Purkinje cell (primary cell): ENCODE measurements around the gene TDRD6. TPM values are rescaled to one million over a fixed set of nuclear protein-coding genes. Genes with fewer than 3 reads are reported as not detected.

ENCODE experiments used
- polyA plus RNA-seq: library from polyadenylated mRNA; unstranded; fragments of >200 nt; fragmentation: Nextera tagmentation; gene quantifications from 2 replicates; pipeline ENCODE4 v1.2.1, GENCODE V29; 2014

Gene TDRD6, protein sequence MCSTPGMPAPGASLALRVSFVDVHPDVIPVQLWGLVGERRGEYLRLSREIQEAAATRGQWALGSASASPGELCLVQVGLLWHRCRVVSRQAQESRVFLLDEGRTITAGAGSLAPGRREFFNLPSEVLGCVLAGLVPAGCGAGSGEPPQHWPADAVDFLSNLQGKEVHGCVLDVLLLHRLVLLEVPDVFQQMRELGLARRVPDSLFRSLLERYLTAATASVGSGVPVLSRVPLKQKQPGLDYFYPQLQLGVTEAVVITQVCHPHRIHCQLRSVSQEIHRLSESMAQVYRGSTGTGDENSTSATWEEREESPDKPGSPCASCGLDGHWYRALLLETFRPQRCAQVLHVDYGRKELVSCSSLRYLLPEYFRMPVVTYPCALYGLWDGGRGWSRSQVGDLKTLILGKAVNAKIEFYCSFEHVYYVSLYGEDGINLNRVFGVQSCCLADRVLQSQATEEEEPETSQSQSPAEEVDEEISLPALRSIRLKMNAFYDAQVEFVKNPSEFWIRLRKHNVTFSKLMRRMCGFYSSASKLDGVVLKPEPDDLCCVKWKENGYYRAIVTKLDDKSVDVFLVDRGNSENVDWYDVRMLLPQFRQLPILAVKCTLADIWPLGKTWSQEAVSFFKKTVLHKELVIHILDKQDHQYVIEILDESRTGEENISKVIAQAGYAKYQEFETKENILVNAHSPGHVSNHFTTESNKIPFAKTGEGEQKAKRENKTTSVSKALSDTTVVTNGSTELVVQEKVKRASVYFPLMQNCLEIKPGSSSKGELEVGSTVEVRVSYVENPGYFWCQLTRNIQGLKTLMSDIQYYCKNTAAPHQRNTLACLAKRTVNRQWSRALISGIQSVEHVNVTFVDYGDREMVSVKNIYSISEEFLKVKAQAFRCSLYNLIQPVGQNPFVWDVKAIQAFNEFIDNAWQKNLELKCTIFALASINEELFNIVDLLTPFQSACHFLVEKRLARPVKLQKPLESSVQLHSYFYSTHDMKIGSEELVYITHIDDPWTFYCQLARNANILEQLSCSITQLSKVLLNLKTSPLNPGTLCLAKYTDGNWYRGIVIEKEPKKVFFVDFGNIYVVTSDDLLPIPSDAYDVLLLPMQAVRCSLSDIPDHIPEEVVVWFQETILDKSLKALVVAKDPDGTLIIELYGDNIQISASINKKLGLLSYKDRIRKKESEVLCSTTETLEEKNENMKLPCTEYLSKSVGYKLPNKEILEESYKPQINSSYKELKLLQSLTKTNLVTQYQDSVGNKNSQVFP (N-terminal part only)
- polyA plus RNA-seq = 2.1 and 3.6 TPM in 2 replicates

GRCh38 chr6:46687619-46688097 is at the start of gene TDRD6:
Gene TDRD6, plus strand, starts transcription at chr6:46687885. Its CDS starts 244 bp downstream, at chr6:46688129.

DNA sequence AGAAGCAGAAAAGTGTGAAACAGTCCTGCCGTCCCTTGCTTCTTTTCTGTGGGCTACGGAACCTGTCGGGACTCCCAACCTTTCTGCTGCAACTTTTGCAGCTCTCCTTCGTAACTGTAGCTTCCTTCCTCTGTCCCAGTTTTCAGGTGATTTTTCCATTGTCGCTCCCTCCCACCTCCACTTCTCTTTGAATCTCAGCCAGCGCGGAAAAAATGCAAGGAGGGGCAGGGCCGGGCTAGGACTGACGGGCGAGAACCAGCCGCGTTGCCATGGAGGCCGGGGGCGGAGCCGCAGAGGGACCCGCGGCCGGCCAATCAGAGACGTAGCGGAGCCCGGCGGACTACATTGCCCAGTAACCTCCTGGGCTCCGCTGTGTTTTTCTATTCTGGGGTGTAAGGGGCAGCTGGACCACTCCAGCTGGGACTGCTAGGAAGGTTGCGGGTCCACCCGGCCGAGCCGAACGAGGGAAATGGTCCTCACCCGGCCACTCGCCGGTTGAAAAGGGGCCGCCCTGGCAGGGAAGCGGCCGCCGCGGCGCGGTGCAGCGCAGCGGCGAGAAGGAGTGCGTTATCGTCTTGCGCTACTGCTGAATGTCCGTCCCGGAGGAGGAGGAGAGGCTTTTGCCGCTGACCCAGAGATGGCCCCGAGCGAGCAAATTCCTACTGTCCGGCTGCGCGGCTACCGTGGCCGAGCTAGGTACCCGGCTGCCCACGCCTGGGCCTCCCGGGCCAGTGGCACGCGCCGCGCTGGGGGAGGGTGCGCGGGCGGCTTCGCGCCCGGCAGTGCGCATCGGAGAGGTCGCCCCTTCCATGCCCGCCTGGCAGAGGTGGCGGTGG is 34.9 kb upstream of the TDRD6 start, which contains the start of the genes CYP39A1 and SLC25A27:
Gene CYP39A1 (minus strand): TSS at position 216 of the 836 bp plus-strand sequence. CDS start 236 bp downstream, outside the sequence.
Gene SLC25A27 (plus strand): TSS at position 373 of the 836 bp plus-strand sequence. CDS start 218 bp downstream, at position 591.

DNA sequence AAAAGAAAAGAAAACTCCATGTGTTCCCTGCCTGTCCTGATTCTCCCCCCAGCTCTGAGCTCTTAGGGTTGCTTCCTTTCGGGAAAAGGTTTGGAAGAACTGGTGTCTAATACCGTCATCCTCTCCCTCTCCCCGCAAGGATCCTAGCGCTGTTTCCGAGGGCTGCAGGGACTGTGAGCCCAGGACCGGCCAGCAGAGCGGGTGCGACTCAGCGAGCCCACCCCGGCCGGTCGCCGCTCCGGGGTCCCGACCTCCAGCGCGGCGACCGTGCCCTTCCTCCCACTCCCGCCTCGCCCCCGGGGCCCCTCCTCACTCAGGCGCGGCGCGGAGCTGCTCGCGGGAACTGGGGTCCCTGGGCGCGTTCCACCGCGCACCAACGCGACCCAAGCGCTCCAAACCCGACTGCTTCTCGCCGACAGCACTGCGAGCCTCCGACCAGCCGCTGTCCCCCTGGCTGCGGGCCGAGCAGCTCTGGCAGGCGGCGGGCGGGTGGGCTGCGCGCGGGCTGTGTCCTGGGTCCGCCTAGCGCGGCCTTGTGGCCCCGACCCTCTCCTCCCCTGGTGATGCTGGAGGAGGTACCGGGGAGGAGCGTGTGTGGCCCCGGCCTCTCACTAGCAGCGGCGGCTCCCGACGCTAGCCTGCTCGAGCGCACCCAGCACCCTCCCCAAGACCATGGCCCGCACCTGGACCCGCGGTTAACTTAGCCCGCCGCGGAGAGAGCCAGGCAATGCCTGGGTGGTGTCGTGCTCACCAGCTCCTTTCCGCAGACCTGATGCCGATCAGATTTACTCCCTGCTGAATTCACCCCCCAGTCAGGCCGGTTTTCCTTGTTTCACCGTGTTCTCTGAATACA is 47.4 kb downstream of the TDRD6 start, which contains the start of gene PLA2G7:
Gene PLA2G7 (minus strand): TSS at position 509 of the 853 bp plus-strand sequence. CDS start 12,484 bp downstream, outside the sequence.

GRCh38 chr6:46746696-46747095 is 59.0 kb downstream of the TDRD6 start, which contains the start of gene ANKRD66:
Gene ANKRD66, plus strand, starts transcription at chr6:46746933. Its CDS starts 5,016 bp downstream, at chr6:46751949.

Other genes starting within 250 kb of the TDRD6 start
- gene RCAN2, start 196.4 kb upstream of the TDRD6 start, polyA plus RNA-seq = 92.0 and 111 TPM in 2 replicates
- 20.5 and 22.6 TPM in 2 replicates for gene CYP39A1, start 35.1 kb upstream of the TDRD6 start, polyA plus RNA-seq
- 97.0 and 98.6 TPM in 2 replicates for gene SLC25A27, start 34.9 kb upstream of the TDRD6 start, polyA plus RNA-seq
- gene PLA2G7, start 47.5 kb downstream of the TDRD6 start, polyA plus RNA-seq = 1.7 and 5.4 TPM in 2 replicates
- not detected in 2 replicates for gene ANKRD66, start 59.0 kb downstream of the TDRD6 start, polyA plus RNA-seq
- not detected in 2 replicates for gene MEP1A, start 105.5 kb downstream of the TDRD6 start, polyA plus RNA-seq
- gene ADGRF5, start 234.1 kb downstream of the TDRD6 start, polyA plus RNA-seq = 0.06 TPM in 1 of 2 replicates, not detected in the other